Ishikawa (cell line): Measurements from ENCODE around the gene SDHAF1.

Experiments
- CEBPB ChIP-seq: IDR thresholded peaks from 2 replicates; pipeline ENCODE4 v1.6.1; 2012
- CREB1 ChIP-seq: IDR thresholded peaks from 2 replicates; pipeline ENCODE4 v1.6.1; 2012; ENCODE audit warnings: low read depth
- EGR1 ChIP-seq: IDR thresholded peaks from 2 replicates; pipeline ENCODE4 v1.6.1; 2012
- EP300 ChIP-seq: IDR thresholded peaks from 2 replicates; pipeline ENCODE4 v1.6.1; 2012; ENCODE audit warnings: borderline replicate concordance
- FOXM1 ChIP-seq: IDR thresholded peaks from 2 replicates; pipeline ENCODE4 v1.6.1; 2012; ENCODE audit warnings: low read depth, borderline replicate concordance
- NFIC ChIP-seq: IDR thresholded peaks from 2 replicates; pipeline ENCODE4 v1.6.1; 2012
- RAD21 ChIP-seq: IDR thresholded peaks from 2 replicates; pipeline ENCODE4 v1.6.1; 2012; ENCODE audit warnings: low read depth
- REST ChIP-seq: IDR thresholded peaks from 2 replicates; pipeline ENCODE4 v1.6.1; 2012; ENCODE audit warnings: low read depth, mild to moderate bottlenecking
- TAF1 ChIP-seq: IDR thresholded peaks from 2 replicates; pipeline ENCODE4 v1.6.1; 2012; ENCODE audit warnings: low read depth, mild to moderate bottlenecking
- TCF12 ChIP-seq: IDR thresholded peaks from 2 replicates; pipeline ENCODE4 v1.6.1; 2012; ENCODE audit warnings: low read depth
- TEAD4 ChIP-seq: IDR thresholded peaks from 2 replicates; pipeline ENCODE4 v1.6.1; 2012
- YY1 ChIP-seq: IDR thresholded peaks from 2 replicates; pipeline ENCODE4 v1.6.1; 2012; ENCODE audit warnings: low read depth
- ZBTB7A ChIP-seq: IDR thresholded peaks from 2 replicates; pipeline ENCODE4 v1.6.1; 2012; ENCODE audit warnings: low read depth
- TF ChIP-seq, protein P1 (sequence below): IDR thresholded peaks from 2 replicates; pipeline ENCODE4 v1.6.1; 2012
- TF ChIP-seq, protein P2 (sequence below): IDR thresholded peaks from 2 replicates; pipeline ENCODE4 v1.6.1; 2012

The SDHAF1 gene

GRCh38 chr19:35993923-35994598 is 927 bp upstream of the SDHAF1 start:
- no peak for TF ChIP-seq REST

GRCh38 chr19:35996777-35997176 is 1.8 kb downstream of the SDHAF1 start:
- TF ChIP-seq YY1 (no peak), TAF1 (no peak), CEBPB (no peak), EGR1 (no peak), CREB1 (no peak), TEAD4 (no peak), TCF12 (no peak), ZBTB7A (no peak), EP300 (no peak), FOXM1 (no peak), NFIC (no peak)
- TF ChIP-seq, protein P1, sequence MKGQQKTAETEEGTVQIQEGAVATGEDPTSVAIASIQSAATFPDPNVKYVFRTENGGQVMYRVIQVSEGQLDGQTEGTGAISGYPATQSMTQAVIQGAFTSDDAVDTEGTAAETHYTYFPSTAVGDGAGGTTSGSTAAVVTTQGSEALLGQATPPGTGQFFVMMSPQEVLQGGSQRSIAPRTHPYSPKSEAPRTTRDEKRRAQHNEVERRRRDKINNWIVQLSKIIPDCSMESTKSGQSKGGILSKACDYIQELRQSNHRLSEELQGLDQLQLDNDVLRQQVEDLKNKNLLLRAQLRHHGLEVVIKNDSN, result no peak

GRCh38 chr19:36001605-36002004 is 6.6 kb downstream of the SDHAF1 start:
- TF ChIP-seq NFIC (no peak), CREB1 (no peak), EP300 (no peak), FOXM1 (no peak), YY1 (no peak), CEBPB (no peak), TAF1 (no peak)
- TF ChIP-seq, protein P2, sequence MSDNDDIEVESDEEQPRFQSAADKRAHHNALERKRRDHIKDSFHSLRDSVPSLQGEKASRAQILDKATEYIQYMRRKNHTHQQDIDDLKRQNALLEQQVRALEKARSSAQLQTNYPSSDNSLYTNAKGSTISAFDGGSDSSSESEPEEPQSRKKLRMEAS, result no peak

DNA sequence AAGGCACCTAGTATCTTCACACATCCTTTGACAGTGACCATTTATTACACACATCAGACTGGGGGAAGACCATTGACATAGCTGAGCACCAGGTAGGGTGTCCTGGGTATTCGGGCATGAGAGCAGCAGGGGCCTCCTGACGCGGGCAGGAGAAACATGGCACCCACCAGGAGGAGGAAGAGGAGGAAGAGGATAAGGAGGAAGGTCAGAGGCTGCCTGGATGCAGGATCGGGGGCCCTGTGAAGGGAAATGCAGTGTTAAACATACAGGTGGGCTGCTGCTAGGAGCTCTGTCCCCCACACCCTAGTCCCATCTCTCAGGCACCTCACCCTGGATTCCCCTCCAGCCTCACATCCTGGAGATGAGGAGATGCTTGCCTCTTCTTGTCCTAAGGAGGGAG is 8.3 kb downstream of the SDHAF1 start:
- no peak for TF ChIP-seq TCF12

GRCh38 chr19:36006955-36007354 is 12.0 kb downstream of the SDHAF1 start:
- no peak for TF ChIP-seq TAF1
- TF ChIP-seq ZBTB7A, result no peak
- TF ChIP-seq FOXM1, result no peak
- no peak for TF ChIP-seq YY1

DNA sequence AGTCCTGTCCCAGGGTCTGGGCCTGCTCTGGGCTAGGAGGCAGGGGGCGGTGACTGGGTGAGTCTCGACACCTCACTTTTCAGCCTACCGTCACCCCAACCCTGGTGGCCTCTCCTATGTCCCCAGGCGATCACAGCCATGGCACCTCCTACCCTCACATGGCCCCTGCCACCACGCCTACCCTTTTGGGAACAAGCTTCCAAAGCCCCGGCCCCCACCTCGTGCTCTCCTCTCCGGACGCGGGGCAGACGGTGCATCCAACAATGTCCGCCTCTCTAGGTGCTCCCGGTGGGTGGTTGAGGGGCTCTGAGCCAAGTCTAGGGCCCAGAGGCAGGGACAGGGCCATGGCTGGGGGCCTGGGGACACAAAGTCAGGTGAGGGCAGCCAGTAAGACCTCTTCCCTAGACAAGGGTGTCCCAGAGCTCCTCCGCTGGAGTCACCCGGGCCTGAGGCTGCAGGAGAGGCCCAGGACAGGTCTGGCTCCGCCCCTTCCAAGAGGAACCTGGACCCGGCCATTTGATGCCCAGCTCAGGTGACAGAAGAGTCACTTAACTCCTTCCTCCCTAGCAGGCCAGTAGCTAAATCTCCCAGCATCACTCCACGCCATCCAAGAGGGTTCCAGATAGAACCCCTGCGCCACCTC is 13.5 kb downstream of the SDHAF1 start, which contains the start of gene SYNE4:
SYNE4 (minus strand) TSS at position 478 of the 643 bp plus-strand sequence; CDS start at position 346, 132 bp downstream.
- TF ChIP-seq, protein P2, result peak; percentile 77
- TF ChIP-seq YY1 (peak; percentile 34; the same call in 1 of the 2 replicates), EGR1 (no peak), EP300 (no peak; the same call in 1 of the 2 replicates), TEAD4 (no peak), TCF12 (0 out of 2 replicates have a peak, but pooled peaks have one; percentile 21), TAF1 (peak; percentile 73; the same call in 1 of the 2 replicates)
- TF ChIP-seq, protein P1, result peak; percentile 70

DNA sequence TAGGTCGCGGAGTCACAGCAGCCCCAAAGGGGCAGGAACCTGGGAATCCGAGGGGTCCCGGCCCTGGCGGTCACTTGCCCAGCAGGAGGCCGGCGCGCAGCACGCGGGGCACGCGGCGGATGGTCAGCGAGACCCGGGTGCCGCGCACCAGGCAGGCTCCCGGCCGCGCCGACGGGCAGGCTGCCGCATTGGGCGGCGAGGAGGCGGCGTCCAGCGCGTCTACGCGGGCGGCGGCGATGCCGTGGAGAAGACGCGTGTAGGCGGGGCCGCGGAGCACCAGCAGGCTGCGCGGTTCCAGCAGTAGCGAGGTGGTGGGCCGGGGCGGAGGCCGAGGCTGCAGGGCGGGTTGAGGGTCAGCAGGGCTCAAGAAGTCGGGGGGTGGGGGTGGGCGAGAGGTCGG is 14.2 kb downstream of the SDHAF1 start:
- TF ChIP-seq, protein P2, result peak; percentile 81; the same call in 1 of the 2 replicates
- TF ChIP-seq ZBTB7A (no peak), TEAD4 (peak; percentile 22; the same call in 1 of the 2 replicates), NFIC (0 out of 2 replicates have a peak, but pooled peaks have one; percentile 6)

- TF ChIP-seq EP300 (no peak), CREB1 (no peak), FOXM1 (no peak), TAF1 (no peak), YY1 (no peak), EGR1 (no peak), TCF12 (no peak), NFIC (no peak), RAD21 (no peak), REST (no peak), ZBTB7A (no peak), CEBPB (no peak), TEAD4 (no peak)
- TF ChIP-seq, protein P1, result no peak
- TF ChIP-seq, protein P2, result no peak
These were observed 14.8 kb downstream of the SDHAF1 start for GRCh38 chr19:36009633-36010379.
